Stimulated activated CD4-positive, alpha-beta T cell treated with anti-CD3 and anti-CD28 coated beads, Interleukin-2, amount 100 ng/mL, for 4 hours (primary cell): ENCODE results near the gene TWNK.
"Not testable (repeated sequence)": the region's sequence is repeated elsewhere in the genome, so short reads cannot be mapped to it uniquely, and the experiment has no call there.

Experiments
- DNase-seq: peaks from one replicate; pipeline ENCODE4 v3.0.0-alpha.2; 2020; ENCODE audit warnings: low read depth

The TWNK gene

GRCh38 chr10:101030496-101031127 is 43.3 kb downstream of the TWNK start:
- DNase-seq, result no peak

- DNase-seq, result peak; percentile 95
Measured at GRCh38 chr10:101031128-101031795, 43.9 kb downstream of the TWNK start, which contains the start of the genes PDZD7 and SFXN3. TSS of gene PDZD7 (minus strand) at chr10:101031129. CDS start at chr10:101030219, 910 bp downstream. TSS of gene SFXN3 (plus strand) at chr10:101031234. CDS start at chr10:101034695, 3,461 bp downstream.

GRCh38 chr10:101031796-101032636 is 44.7 kb downstream of the TWNK start:
- DNase-seq, result peak; percentile 70

GRCh38 chr10:101032637-101033224 is 45.4 kb downstream of the TWNK start:
- peak; percentile 59 for DNase-seq

- DNase-seq, result no peak
Measured at GRCh38 chr10:101033276-101033675, 45.9 kb downstream of the TWNK start.

- DNase-seq, result not testable (repeated sequence)
Measured at GRCh38 chr10:101034404-101034803, 47.1 kb downstream of the TWNK start.

- no peak for DNase-seq
Measured at GRCh38 chr10:101035314-101035713, 48.0 kb downstream of the TWNK start.

GRCh38 chr10:101035916-101036702 is 48.8 kb downstream of the TWNK start:
- no peak for DNase-seq

GRCh38 chr10:101036726-101037125 is 49.4 kb downstream of the TWNK start:
- no peak for DNase-seq

GRCh38 chr10:101038484-101038883 is 51.1 kb downstream of the TWNK start:
- DNase-seq, result no peak

GRCh38 chr10:101040061-101040460 is 52.7 kb downstream of the TWNK start:
- no peak for DNase-seq

GRCh38 chr10:101040851-101041250 is 53.5 kb downstream of the TWNK start:
- no peak for DNase-seq

GRCh38 chr10:101041252-101041761 is 54.0 kb downstream of the TWNK start:
- peak; percentile 65 for DNase-seq

- DNase-seq, result no peak
Measured at GRCh38 chr10:101042118-101042517, 54.8 kb downstream of the TWNK start.

- peak; percentile 79 for DNase-seq
Measured at GRCh38 chr10:101042667-101043362, 55.5 kb downstream of the TWNK start.

GRCh38 chr10:101043363-101043707 is 56.0 kb downstream of the TWNK start:
- no peak for DNase-seq
